ENCODE measurements around the gene VAMP5. TPM values are rescaled to one million over a fixed set of nuclear protein-coding genes. Genes with fewer than 3 reads are reported as not detected.
"Not testable (repeated sequence)": the region's sequence is repeated elsewhere in the genome, so short reads cannot be mapped to it uniquely, and the experiment has no call there.

The VAMP5 gene
- total RNA-seq, 1 experiment from 2014 or later = 0.40 TPM

DNA sequence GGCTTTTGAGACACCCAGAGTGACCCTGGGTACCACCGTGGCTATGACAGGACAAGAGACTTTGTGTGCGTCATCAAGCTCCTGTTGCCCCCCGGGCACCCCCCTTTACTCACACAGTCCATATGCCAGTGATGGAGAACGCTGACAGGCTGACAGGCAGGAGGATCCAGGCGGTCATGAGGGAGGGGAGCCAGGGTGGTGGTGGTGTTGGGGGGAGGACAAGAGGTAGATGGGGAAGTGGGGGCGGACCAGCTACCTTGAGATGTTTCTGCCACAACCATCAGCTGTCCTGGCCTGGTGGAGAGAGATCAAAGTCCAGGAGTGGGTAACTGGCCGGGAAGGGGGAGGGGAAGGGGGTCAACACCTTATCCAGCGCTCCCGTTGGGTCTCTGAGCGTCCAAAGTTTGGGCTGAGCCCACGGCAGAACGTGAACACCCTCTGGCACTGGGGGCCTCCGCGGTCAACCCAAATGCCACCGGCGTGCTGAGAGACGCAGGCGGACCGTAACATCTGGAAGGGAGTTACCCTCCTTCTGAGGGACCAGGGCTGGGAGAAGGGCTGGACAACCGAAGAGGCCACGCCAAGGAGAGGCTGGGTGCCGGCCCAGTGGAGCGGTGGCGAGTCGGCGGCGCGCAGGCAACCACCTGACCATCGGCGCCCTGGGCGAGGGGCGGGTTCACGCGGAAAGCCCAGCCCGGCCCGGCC lies 17.7 kb downstream of the VAMP5 start:
- ChIA-PET POLR2A (ENCODE audit: unreplicated experiment) (no interaction called here), CTCF (no interaction called here)
- ATAC-seq (peak; percentile 59), DNase-seq (peak; percentile 41)
- Histone ChIP-seq H3K4me3 (ENCODE audit: low read length) (peak overlapping the region; percentile 79), H2AFZ (ENCODE audit: low read length) (peak overlapping the region; percentile 88), H3K36me3 (ENCODE audit: low read depth, low read length) (peaks cover 10% of the 10 kb centered on the region; the same call in 1 of the 2 replicates), H4K20me1 (ENCODE audit: low read length) (no peaks in the 10 kb centered on the region), H3K27me3 (ENCODE audit: low read length) (no peaks in the 10 kb centered on the region), H3F3A (ENCODE audit: low read length, unreplicated experiment) (no peaks in the 10 kb centered on the region), H3K9me3 (ENCODE audit: low read length) (no peaks in the 10 kb centered on the region), H3K79me2 (ENCODE audit: low read length) (peaks cover 6% of the 10 kb centered on the region), H3K9ac (ENCODE audit: low read length) (peak overlapping the region; percentile 64), H3K9me2 (replicated peaks; ENCODE audit: low read length) (no peaks in the 10 kb centered on the region), H3K27ac (ENCODE audit: low read length) (no peak overlapping the region), H3K4me1 (ENCODE audit: insufficient read depth, low read length) (peaks cover 5% of the 10 kb centered on the region; the same call in 1 of the 2 replicates), H3K4me2 (ENCODE audit: low read length) (peak overlapping the region; percentile 95)
- TF ChIP-seq EZH2 (IDR thresholded peaks at IDR 0.05; ENCODE audit: low read length, unreplicated experiment) (no peak), EZH2phosphoT487 (IDR thresholded peaks at IDR 0.05; ENCODE audit: borderline replicate concordance, low read length) (no peak)
- TF ChIP-seq, protein P1, sequence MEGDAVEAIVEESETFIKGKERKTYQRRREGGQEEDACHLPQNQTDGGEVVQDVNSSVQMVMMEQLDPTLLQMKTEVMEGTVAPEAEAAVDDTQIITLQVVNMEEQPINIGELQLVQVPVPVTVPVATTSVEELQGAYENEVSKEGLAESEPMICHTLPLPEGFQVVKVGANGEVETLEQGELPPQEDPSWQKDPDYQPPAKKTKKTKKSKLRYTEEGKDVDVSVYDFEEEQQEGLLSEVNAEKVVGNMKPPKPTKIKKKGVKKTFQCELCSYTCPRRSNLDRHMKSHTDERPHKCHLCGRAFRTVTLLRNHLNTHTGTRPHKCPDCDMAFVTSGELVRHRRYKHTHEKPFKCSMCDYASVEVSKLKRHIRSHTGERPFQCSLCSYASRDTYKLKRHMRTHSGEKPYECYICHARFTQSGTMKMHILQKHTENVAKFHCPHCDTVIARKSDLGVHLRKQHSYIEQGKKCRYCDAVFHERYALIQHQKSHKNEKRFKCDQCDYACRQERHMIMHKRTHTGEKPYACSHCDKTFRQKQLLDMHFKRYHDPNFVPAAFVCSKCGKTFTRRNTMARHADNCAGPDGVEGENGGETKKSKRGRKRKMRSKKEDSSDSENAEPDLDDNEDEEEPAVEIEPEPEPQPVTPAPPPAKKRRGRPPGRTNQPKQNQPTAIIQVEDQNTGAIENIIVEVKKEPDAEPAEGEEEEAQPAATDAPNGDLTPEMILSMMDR (conservative IDR thresholded peaks at IDR 0.05; ENCODE audit: low read depth, low read length) = no peak
- intact Hi-C loops (cut with micrococcal nuclease) = loop anchor here (1.0 to 5.0 kb wide), 4 partner anchors 9 to 275 kb away; partner anchors contain the start of genes GGCX, TGOLN2 and VAMP5
- BruUV-seq (replicated peaks) = TSS peak; percentile 19

DNA sequence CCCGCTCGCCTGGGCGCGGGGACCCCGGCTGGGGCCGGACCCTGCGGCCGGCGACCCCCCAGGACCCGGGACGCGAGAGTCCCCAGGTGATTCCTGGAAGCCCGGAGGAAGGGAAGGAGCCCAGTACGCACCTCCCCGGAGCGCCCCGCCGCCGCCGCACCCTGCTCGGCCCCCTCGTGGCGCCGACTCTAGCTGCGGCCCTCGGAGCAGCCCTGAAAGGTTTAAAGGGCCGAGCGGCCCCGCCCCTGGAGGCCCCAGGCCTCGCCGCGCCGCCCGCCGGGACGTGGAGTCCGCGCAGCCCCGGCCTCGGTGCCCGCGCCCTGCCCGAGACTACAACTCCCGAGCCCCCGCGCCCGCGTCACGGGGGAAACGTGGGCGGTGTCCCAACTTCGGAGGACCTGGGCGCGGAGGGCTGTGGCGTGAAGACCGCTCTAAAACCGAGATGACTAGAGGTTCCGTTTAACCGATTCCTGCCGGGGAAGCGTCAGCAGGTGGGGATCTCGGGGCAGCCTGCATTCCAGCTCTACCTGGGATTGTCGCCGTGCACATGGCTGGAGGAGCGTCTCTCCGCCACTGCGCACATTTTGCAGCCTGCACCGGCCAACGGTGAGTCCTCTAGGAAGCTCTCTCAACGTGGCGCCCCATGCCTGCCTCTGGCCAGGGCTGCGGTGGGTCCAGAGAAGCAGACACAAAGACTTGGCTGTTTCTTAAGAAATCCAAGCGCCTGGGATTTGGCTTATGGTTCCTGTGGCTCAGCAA lies 18.4 kb downstream of the VAMP5 start, which contains the start of gene TMEM150A:
Gene TMEM150A, minus strand, starts transcription at position 223 of the 759 bp plus-strand sequence. CDS start 750 bp downstream, outside the sequence.
- H3K9me3 ChIP-seq (ENCODE audit: low read length) = no peaks in the 10 kb centered on the region
- peak within 1 kb of the TSS; percentile 64 for H3K9ac ChIP-seq (ENCODE audit: low read length)
- TSS peak; percentile 32 for BruUV-seq (replicated peaks)
- DNase-seq (peak; percentile 91), ATAC-seq (peak; percentile 94)
- H3K4me2 ChIP-seq (ENCODE audit: low read length) = peak within 1 kb of the TSS; percentile 95
- intact Hi-C loops (cut with micrococcal nuclease) = loop anchor here (1.0 to 5.0 kb wide), 4 partner anchors 9 to 275 kb away; partner anchors contain the start of genes GGCX, TGOLN2 and VAMP5
- H3K4me3 ChIP-seq (ENCODE audit: low read length) = peak within 1 kb of the TSS; percentile 79
- H4K20me1 ChIP-seq (ENCODE audit: low read length) = no peaks in the 10 kb centered on the region
- ChIA-PET CTCF (interaction anchor here (0.5 kb wide), 1 partner anchor 61 kb away, joined by 3 read pairs; no protein-coding TSS in a partner anchor), POLR2A (ENCODE audit: unreplicated experiment) (no interaction called here)
- no peaks in the 10 kb centered on the region for H3K27me3 ChIP-seq (ENCODE audit: low read length)
- H3K36me3 ChIP-seq (ENCODE audit: low read depth, low read length) = peaks cover 3% of the 10 kb centered on the region; the same call in 1 of the 2 replicates
- TF ChIP-seq EZH2 (IDR thresholded peaks at IDR 0.05; ENCODE audit: low read length, unreplicated experiment) = no peak
- H3K4me1 ChIP-seq (ENCODE audit: insufficient read depth, low read length) = peaks cover 4% of the 10 kb centered on the region; the same call in 1 of the 2 replicates
- H3F3A ChIP-seq (ENCODE audit: low read length, unreplicated experiment) = no peaks in the 10 kb centered on the region
- H3K27ac ChIP-seq (ENCODE audit: low read length) = peak within 1 kb of the TSS; percentile 6; the same call in 1 of the 2 replicates
- peak within 1 kb of the TSS; percentile 88 for H2AFZ ChIP-seq (ENCODE audit: low read length)
- H3K9me2 ChIP-seq (replicated peaks; ENCODE audit: low read length) = no peaks in the 10 kb centered on the region
- no peaks in the 10 kb centered on the region for H3K79me2 ChIP-seq (ENCODE audit: low read length)

DNA sequence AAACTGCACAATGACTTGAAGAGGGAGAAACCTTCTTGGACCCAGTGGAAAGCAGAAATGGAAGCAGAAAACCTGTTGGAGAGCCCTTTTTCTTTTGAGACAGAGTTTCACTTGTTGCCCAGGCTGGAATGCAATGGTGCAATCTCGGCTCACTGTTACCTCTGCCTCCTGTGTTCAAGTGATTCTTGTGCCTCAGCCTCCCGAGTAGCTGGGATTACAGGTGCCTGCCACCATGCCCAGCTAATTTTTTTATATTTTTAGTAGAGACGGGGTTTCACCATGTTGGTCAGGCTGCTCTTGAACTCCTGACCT lies 19.9 kb downstream of the VAMP5 start:
- H3K9me3 ChIP-seq (ENCODE audit: low read length); H4K20me1 ChIP-seq (ENCODE audit: low read length); H3K27ac ChIP-seq (ENCODE audit: low read length); H3K36me3 ChIP-seq (ENCODE audit: low read depth, low read length); H2AFZ ChIP-seq (ENCODE audit: low read length); H3F3A ChIP-seq (ENCODE audit: low read length, unreplicated experiment); H3K9me2 ChIP-seq (replicated peaks; ENCODE audit: low read length); CTCF ChIA-PET; POLR2A ChIA-PET (ENCODE audit: unreplicated experiment); H3K9ac ChIP-seq (ENCODE audit: low read length); BruUV-seq (replicated peaks); ATAC-seq; DNase-seq; H3K27me3 ChIP-seq (ENCODE audit: low read length); H3K4me1 ChIP-seq (ENCODE audit: insufficient read depth, low read length); H3K79me2 ChIP-seq (ENCODE audit: low read length): not testable (repeated sequence)
- Histone ChIP-seq H3K4me2 (ENCODE audit: low read length) (peak overlapping the region; percentile 95), H3K4me3 (ENCODE audit: low read length) (peak overlapping the region; percentile 79; the same call in 1 of the 2 replicates)
- intact Hi-C loops (cut with micrococcal nuclease) = loop anchor here (5.0 kb wide), 1 partner anchor 277 kb away; the partner anchor contains the start of gene TGOLN2
